ENCODE results near the gene HAND2. TPM values are rescaled to one million over a fixed set of nuclear protein-coding genes. Genes with fewer than 3 reads are reported as not detected.

The HAND2 gene
- total and polyA plus RNA-seq, 2 of the 8 experiments (the other 6 are each of a cell fraction or from before 2014, with no cell fraction given): 0.05 TPM; not detected in 1

- Histone ChIP-seq H2BK5ac (ENCODE audit: low read depth, low read length) (no peak overlapping the region), H3K79me2 (ENCODE audit: control insufficient read depth in 1 of 2, insufficient read depth in 2 of 2, low read length in 2 of 2) (no peaks in the 10 kb centered on the region), H4K8ac (ENCODE audit: extremely low read depth, insufficient read depth, low read length) (no peak overlapping the region), H3K9ac (replicated peaks in 1 of 4; ENCODE audit: extremely low read depth in 1 of 4, low read depth in 3 of 4, low read length in 3 of 4) (no peak overlapping the region), H3K4me3 (ENCODE audit: extremely low read depth in 1 of 4, insufficient read depth in 2 of 4, low read depth in 3 of 4, low read length in 4 of 4) (no peak overlapping the region), H2BK20ac (ENCODE audit: low read length) (no peak overlapping the region), H4K5ac (ENCODE audit: insufficient read length, low read depth, low read length) (no peak overlapping the region), H4K91ac (replicated peaks; ENCODE audit: insufficient read length, low read length) (no peak overlapping the region), H3K14ac (ENCODE audit: insufficient read length) (no peak overlapping the region), H3K27ac (ENCODE audit: low read depth, low read length) (no peak overlapping the region), H2AFZ (ENCODE audit: low read length) (no peak overlapping the region), H4K20me1 (replicated peaks in 1 of 2; ENCODE audit: control insufficient read depth in 1 of 2, insufficient read depth in 2 of 2, low read length in 2 of 2) (peaks cover 7 to 22% of the 10 kb centered on the region in 2 experiments), H3K23me2 (ENCODE audit: low read depth, low read length) (peaks cover 2% of the 10 kb centered on the region; the same call in 1 of the 2 replicates), H3K56ac (replicated peaks; ENCODE audit: insufficient read length, low read depth, low read length) (no peak overlapping the region), H3K23ac (ENCODE audit: insufficient read length) (no peak overlapping the region), H3K27me3 (replicated peaks in 1 of 4; ENCODE audit: control insufficient read depth in 3 of 4, extremely low read depth in 1 of 4, insufficient read depth in 3 of 4, low read length in 3 of 4) (peaks cover 97 to 100% (median 100%) of the 10 kb centered on the region in 4 experiments), H3K4ac (replicated peaks; ENCODE audit: insufficient read length, low read depth, low read length) (no peak overlapping the region), H3K9me3 (ENCODE audit: insufficient read depth in 2 of 2, low read depth in 1 of 2, low read length in 1 of 2) (no peaks in the 10 kb centered on the region), H3K4me2 (ENCODE audit: insufficient read depth in 1 of 2, low read depth in 2 of 2, low read length in 2 of 2) (no peak overlapping the region), H2AK5ac (ENCODE audit: low read depth, low read length) (no peak overlapping the region), H3K36me3 (ENCODE audit: control insufficient read depth in 2 of 4, insufficient read depth in 4 of 4, low read length in 3 of 4) (no peaks in the 10 kb centered on the region), H3K4me1 (replicated peaks in 1 of 4; ENCODE audit: control insufficient read depth in 3 of 4, insufficient read depth in 4 of 4, low read length in 3 of 4) (peaks cover 4 to 16% (median 14%) of the 10 kb centered on the region in 4 experiments), H2BK120ac (replicated peaks; ENCODE audit: low read depth, low read length) (no peak overlapping the region), H2BK15ac (ENCODE audit: low read length) (no peak overlapping the region), H3K79me1 (ENCODE audit: low read depth, low read length) (no peaks in the 10 kb centered on the region), H2BK12ac (ENCODE audit: low read depth, low read length) (no peak overlapping the region), H3K18ac (ENCODE audit: extremely low read depth, low read length) (no peak overlapping the region)
- FAIRE-seq (no peak), DNase-seq (ENCODE audit: low read depth in 1 of 2, low spot score in 2 of 2) (no peak)
- ChIA-PET CTCF (ENCODE audit: partially characterized antibody) (interaction anchor here (0.9 to 1.1 kb wide), 2 partner anchors 9 to 14 kb away, joined by 4 to 5 read pairs; no protein-coding TSS in a partner anchor), POLR2A (ENCODE audit: partially characterized antibody) (no interaction called here)
- TF ChIP-seq CREB1 (IDR thresholded peaks at IDR 0.05): no peak
- no peak for TF ChIP-seq SP2 (IDR thresholded peaks at IDR 0.05; ENCODE audit: low read length)
- no peak for TF ChIP-seq CBX8 (IDR thresholded peaks at IDR 0.05; ENCODE audit: borderline replicate concordance, low read depth, low read length)
- TF ChIP-seq CHD2 (IDR thresholded peaks at IDR 0.05; ENCODE audit: low read length): no peak
- TF ChIP-seq JUND (IDR thresholded peaks at IDR 0.05; ENCODE audit: low read length): no peak
- TF ChIP-seq TAF7 (optimal IDR thresholded peaks at IDR 0.05; ENCODE audit: borderline replicate concordance, low read depth, low read length): no peak
- no peak for TF ChIP-seq ATF3 (IDR thresholded peaks at IDR 0.05; ENCODE audit: insufficient read depth, low read depth, low read length)
- TF ChIP-seq SIX5 (IDR thresholded peaks at IDR 0.05; ENCODE audit: low read depth, low read length): no peak
- no peak for TF ChIP-seq ATF2 (IDR thresholded peaks at IDR 0.05; ENCODE audit: low read length)
- no peak for TF ChIP-seq KDM1A (IDR thresholded peaks at IDR 0.05; ENCODE audit: borderline replicate concordance, low read length)
- TF ChIP-seq RNF2 (IDR thresholded peaks at IDR 0.05; ENCODE audit: borderline replicate concordance, low read depth, low read length, missing control alignments, poor library complexity, severe bottlenecking): no peak
- no peak for TF ChIP-seq BRCA1 (IDR thresholded peaks at IDR 0.05; ENCODE audit: low read depth, low read length)
- TF ChIP-seq PHF8 (conservative IDR thresholded peaks at IDR 0.05; ENCODE audit: low read depth, low read length): no peak
These were observed 16.4 kb downstream of the HAND2 start for GRCh38 chr4:173513651-173514050.
